ENCODE results near the gene PRLR. TPM values are rescaled to one million over a fixed set of nuclear protein-coding genes. Genes with fewer than 3 reads are reported as not detected.

PRLR gene
- total and polyA plus RNA-seq, 9 of the 15 experiments (the other 6 are each of a cell fraction or from before 2014, with no cell fraction given) = 0.02 TPM; not detected in 8

DNA sequence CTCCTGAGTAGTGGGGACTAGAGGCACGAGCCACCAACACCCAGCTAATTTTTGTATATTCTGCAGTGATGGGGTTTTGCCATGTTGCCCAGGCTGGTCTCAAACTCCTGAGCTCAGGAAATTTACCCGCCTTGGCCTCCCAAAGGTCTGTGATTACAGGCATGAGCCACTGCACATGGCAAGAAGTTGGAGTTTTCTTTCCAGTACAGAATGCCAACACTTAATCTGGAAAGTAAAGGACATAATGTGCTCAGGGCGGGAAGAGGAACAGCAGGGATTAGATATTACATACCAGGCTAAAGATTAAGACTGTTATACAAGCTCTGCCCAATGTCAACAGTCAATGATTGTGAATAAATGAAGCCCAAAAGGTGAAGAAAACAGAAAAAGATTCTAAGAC is 135.3 kb downstream of the PRLR start:
- in situ Hi-C loops (cut with MboI) = loop anchor here (5.0 kb wide), 1 partner anchor 827 kb away; no protein-coding TSS in a partner anchor
- FAIRE-seq = no peak
- ATAC-seq = no peak
- no peaks in the 10 kb centered on the region for H3K36me3 ChIP-seq (ENCODE audit: control insufficient read depth, insufficient read depth, low read length)
- H3K4me2 ChIP-seq (ENCODE audit: insufficient read depth, low read length) = no peak overlapping the region
- no peaks in the 10 kb centered on the region for H4K20me1 ChIP-seq (replicated peaks; ENCODE audit: control insufficient read depth, insufficient read depth, low read length)
- H2AFZ ChIP-seq (ENCODE audit: low read depth, low read length) = no peak overlapping the region
- no peak overlapping the region for H3K9ac ChIP-seq (ENCODE audit: insufficient read depth in 1 of 2, low read depth in 2 of 2, low read length in 2 of 2)
- no peaks in the 10 kb centered on the region for H3K27me3 ChIP-seq (ENCODE audit: control insufficient read depth in 2 of 2, insufficient read depth in 2 of 2, low read length in 2 of 2)
- H3K4me3 ChIP-seq = no peak overlapping the region
- CTCF ChIA-PET (ENCODE audit: low intra/inter-chr PET ratio) = no interaction called here
- H3K27ac ChIP-seq (ENCODE audit: extremely low read depth, low read depth, low read length) = no peak overlapping the region
- H3K9me1 ChIP-seq (ENCODE audit: control insufficient read depth, insufficient read depth, low read length) = no peaks in the 10 kb centered on the region
- H3K9me3 ChIP-seq (replicated peaks; ENCODE audit: control insufficient read depth, insufficient read depth, low read depth, low read length) = no peaks in the 10 kb centered on the region
- H3K79me2 ChIP-seq (ENCODE audit: control insufficient read depth, insufficient read depth, low read length) = no peaks in the 10 kb centered on the region
- 0% methylated on average over 3 of the region's 3 CpGs for WGBS (ENCODE audit: insufficient coverage, low coverage, missing lambda C conversion rate)
- no peaks in the 10 kb centered on the region for H3K4me1 ChIP-seq (replicated peaks in 1 of 2; ENCODE audit: control insufficient read depth in 2 of 2, insufficient read depth in 2 of 2, low read length in 2 of 2)
- intact Hi-C loops (cut with micrococcal nuclease) = no loop called here
- POLR2A ChIA-PET = no interaction called here
- TF ChIP-seq, protein P1, sequence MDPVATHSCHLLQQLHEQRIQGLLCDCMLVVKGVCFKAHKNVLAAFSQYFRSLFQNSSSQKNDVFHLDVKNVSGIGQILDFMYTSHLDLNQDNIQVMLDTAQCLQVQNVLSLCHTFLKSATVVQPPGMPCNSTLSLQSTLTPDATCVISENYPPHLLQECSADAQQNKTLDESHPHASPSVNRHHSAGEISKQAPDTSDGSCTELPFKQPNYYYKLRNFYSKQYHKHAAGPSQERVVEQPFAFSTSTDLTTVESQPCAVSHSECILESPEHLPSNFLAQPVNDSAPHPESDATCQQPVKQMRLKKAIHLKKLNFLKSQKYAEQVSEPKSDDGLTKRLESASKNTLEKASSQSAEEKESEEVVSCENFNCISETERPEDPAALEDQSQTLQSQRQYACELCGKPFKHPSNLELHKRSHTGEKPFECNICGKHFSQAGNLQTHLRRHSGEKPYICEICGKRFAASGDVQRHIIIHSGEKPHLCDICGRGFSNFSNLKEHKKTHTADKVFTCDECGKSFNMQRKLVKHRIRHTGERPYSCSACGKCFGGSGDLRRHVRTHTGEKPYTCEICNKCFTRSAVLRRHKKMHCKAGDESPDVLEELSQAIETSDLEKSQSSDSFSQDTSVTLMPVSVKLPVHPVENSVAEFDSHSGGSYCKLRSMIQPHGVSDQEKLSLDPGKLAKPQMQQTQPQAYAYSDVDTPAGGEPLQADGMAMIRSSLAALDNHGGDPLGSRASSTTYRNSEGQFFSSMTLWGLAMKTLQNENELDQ (CRISPR knock-in tag; IDR thresholded peaks at IDR 0.05; ENCODE audit: borderline replicate concordance) = no peak
- TF ChIP-seq RCOR1 (IDR thresholded peaks at IDR 0.05; ENCODE audit: borderline replicate concordance in 1 of 2, low read depth in 2 of 2, low read length in 2 of 2) = no peak
- TF ChIP-seq, protein P2, sequence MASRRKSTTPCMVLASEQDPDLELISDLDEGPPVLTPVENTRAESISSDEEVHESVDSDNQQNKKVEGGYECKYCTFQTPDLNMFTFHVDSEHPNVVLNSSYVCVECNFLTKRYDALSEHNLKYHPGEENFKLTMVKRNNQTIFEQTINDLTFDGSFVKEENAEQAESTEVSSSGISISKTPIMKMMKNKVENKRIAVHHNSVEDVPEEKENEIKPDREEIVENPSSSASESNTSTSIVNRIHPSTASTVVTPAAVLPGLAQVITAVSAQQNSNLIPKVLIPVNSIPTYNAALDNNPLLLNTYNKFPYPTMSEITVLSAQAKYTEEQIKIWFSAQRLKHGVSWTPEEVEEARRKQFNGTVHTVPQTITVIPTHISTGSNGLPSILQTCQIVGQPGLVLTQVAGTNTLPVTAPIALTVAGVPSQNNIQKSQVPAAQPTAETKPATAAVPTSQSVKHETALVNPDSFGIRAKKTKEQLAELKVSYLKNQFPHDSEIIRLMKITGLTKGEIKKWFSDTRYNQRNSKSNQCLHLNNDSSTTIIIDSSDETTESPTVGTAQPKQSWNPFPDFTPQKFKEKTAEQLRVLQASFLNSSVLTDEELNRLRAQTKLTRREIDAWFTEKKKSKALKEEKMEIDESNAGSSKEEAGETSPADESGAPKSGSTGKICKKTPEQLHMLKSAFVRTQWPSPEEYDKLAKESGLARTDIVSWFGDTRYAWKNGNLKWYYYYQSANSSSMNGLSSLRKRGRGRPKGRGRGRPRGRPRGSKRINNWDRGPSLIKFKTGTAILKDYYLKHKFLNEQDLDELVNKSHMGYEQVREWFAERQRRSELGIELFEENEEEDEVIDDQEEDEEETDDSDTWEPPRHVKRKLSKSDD (conservative IDR thresholded peaks at IDR 0.05; ENCODE audit: low read length) = no peak
- TF ChIP-seq DIDO1 (tag; IDR thresholded peaks at IDR 0.05; ENCODE audit: low read depth) = no peak
- no peak for DNase-seq (ENCODE audit: extremely low read depth in 1 of 4, low spot score in 3 of 4)
- no TSS peak for BruUV-seq (replicated peaks)

Data from K562 (cell line).